Raji (cell line): ENCODE measurements around the gene TOP3A.

Experiments used
- POLR2A ChIP-seq: IDR thresholded peaks from 2 replicates; pipeline ENCODE4 v1.6.1; 2011; ENCODE audit warnings: low read depth, low read length, control low read depth; ENCODE audit not compliant: insufficient read depth

TOP3A gene

DNA sequence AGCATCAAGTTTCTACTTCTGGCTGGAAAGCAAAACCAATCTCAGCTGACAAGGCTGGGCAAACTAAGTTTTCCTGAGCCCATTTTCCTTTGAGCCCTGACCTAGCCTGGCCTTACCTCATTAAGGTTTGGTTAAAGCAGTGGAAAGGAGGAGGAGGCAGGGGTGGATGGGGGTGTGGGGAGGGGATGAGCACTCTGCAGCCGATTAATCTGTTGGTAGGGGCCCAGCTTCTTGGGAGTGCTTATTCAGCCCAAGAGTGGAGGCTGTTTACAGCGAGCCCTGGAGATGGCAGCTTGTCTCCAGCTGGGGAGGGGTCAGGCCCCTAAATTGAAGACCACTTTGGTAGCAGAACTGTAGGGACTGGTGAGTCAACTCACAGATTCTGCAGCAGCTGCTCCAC, 12.3 kb upstream of the TOP3A start:
- no peak for TF ChIP-seq POLR2A

DNA sequence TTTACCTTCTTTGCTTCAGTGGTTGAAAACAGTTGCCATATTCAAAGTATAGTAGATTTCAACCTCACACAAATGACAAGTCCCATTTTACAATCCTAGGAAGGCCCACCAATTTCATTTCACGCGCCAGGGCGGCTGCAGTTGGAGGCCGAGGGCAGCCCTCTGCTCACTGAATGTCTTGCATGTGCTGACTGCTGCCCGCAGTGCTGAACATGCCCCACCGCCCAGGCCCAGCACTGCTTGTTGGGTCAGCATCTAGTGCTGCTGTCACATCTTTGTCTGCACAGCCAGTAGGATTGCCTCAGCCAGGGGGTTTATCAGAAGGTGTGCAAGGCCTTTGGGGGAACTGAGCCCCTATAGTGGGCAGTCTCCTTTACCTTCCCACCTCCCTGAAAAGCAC, 11.8 kb upstream of the TOP3A start:
- TF ChIP-seq POLR2A: no peak

DNA sequence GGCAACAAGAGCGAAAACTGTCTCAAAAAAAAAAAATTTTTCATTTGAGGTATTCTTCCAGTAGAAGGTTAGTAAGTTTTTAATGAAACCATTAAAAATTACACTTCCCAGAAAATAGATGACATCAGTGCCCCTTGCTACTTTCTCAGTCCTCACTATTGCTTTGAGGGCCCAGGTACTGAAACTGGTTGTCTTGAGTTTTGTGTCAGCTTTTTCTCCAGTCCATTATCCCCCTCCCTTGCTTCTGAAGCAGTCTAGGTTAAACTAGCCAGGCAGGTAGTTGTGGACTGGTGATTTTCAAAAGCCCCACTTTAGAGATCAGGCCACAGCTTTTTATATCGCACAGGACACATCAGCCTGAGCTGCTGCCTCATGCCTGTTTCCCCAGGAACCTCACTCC, 11.2 kb upstream of the TOP3A start:
- TF ChIP-seq POLR2A: no peak

GRCh38 chr17:18324140-18325050, 9.6 kb upstream of the TOP3A start:
- TF ChIP-seq POLR2A: no peak

DNA sequence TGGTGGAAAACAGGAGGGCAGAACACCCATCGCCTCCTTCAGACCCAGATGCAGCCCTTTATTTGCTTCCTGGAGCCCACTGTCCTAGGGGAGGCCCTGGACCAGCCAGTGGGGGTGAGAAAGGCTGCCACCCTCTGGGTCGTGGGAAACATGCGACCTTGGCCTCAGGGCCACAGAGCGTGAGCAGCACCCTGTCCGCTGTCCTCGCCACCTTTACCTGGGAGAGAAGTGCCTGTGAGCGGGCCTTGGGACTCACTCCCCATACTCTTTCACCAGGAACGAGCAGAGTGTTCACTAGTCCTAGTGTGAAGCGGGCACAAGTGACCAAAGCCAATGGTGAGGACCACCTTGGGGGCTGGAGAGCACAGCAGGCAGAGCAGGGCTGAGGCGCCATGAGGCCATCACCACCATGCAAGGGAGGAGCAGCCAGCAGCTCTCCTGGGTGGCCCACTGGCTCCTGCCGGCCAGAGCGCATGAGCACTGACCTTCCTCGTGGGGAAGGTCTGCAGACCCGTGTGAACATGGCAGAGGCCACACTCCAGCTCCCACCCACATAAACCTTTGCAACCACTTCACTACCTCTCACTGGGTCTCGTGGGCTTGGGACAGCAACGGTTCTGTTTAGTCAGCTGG, 8.8 kb upstream of the TOP3A start:
- no peak for TF ChIP-seq POLR2A

DNA sequence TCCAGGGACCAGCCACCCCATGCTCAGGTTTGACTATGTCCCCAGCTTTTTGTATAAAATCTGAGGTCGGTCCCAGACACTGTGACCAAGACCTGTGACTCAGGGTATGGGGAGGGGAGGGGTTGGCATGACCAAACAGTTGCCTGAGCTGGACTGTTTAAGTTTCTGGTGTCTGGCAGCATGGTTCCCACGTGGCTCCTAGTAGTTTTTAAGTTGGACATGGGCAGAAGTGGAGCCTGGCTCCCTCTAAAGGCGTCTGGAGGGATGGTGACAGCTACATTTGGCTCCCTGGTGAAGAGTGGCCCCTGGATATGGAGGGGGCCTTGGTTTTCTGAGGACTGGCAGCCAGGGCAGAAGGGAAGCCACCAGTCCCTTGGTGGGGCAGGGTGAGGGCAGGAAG, 8.2 kb upstream of the TOP3A start:
- TF ChIP-seq POLR2A: no peak

DNA sequence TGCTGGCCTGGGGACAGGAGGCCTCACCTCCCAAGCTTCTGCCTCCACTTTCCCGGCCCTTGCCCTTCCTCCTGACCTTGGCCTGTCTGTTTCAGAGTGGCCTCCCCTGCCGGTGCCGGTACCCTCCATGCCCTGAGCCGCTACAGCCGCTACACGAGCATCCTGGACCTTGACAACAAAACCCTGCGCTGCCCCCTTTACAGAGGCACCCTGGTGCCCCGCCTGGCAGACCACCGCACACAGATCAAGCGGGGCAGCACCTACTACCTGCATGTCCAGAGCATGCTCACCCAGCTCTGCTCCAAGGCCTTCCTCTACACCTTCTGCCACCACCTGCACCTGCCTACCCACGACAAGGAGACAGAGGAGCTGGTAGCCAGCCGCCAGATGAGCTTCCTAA, 7.7 kb upstream of the TOP3A start:
- TF ChIP-seq POLR2A: no peak

DNA sequence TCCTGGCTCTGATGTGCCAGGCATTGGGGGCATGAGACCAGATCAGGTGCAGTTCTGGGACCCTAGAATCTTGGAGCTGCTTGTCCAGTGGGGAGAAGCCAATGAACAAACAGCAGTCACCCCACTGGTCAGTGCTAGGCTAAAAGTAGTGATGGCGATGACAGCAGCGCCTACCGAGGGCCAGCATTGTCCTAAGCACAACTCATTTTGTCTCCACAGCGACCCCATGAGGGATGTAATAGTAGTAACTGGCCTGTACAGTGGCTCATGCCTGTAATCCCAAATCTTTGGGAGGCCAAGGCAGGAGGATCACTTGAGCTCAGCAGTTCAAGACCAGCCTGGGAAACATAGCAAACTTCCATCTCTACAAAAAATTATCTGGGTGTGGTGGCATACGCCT, 6.5 kb upstream of the TOP3A start:
- no peak for TF ChIP-seq POLR2A

DNA sequence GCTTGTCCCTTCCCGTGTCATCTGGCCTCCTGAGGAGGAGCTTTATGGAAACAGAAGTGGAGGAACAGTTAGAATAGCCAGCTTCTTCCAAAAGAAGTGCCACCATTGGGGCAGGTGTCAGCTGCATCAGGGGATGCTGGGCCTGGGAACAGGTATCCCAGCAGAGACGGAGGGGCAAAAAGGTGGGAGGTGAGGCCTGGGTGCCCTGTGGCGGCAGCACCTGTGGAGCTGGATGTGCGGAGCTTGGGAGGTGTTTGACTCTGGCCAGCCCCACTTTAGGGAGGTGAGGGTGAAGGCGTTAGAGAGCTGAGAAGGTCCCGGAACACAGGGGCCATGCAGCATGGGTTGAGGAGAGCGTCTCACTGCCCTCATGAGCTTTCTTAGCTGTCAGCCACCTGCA, 5.5 kb upstream of the TOP3A start:
- TF ChIP-seq POLR2A: no peak

- TF ChIP-seq POLR2A: no peak
These were observed 4.9 kb upstream of the TOP3A start for GRCh38 chr17:18319604-18320256.

GRCh38 chr17:18318771-18319450, 4.1 kb upstream of the TOP3A start:
- TF ChIP-seq POLR2A: no peak

DNA sequence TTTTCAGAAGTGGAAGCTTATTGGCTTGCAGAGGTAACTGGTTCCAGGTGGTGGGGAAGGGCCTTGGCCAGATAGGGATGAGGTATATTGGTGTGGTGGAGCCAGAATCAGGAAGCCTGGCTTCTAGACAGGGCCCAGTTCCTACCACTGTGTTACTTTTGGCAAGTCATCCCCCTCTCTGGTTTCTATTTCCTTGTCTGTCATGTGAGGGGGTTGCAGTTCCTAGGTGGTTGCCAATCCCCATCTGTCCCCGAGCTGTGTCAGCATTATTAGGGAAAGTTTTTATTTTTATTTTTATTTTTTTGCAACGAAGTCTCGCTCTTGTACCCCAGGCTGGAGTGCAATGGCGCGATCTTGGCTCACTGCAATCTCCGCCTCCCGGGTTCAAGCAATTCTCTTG, 3.3 kb upstream of the TOP3A start:
- no peak for TF ChIP-seq POLR2A

DNA sequence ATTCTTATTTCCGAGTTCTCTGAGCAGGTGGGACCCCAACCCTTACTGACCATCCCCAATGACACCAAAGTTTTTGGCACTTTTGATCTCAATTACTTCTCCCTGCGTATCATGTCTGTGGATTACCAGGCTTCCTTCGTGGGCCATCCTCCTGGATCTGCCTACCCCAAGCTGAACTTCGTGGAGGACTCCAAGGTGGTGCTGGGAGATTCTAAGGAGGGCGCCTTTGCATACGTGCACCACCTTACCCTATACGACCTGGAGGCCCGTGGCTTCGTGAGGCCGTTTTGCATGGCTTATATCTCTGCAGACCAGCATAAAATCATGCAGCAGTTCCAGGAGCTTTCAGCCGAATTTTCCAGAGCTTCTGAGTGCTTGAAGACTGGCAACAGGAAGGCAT, 1.2 kb upstream of the TOP3A start:
- no peak for TF ChIP-seq POLR2A

- no peak for TF ChIP-seq POLR2A
These were observed 748 bp upstream of the TOP3A start for GRCh38 chr17:18315562-18315922.

DNA sequence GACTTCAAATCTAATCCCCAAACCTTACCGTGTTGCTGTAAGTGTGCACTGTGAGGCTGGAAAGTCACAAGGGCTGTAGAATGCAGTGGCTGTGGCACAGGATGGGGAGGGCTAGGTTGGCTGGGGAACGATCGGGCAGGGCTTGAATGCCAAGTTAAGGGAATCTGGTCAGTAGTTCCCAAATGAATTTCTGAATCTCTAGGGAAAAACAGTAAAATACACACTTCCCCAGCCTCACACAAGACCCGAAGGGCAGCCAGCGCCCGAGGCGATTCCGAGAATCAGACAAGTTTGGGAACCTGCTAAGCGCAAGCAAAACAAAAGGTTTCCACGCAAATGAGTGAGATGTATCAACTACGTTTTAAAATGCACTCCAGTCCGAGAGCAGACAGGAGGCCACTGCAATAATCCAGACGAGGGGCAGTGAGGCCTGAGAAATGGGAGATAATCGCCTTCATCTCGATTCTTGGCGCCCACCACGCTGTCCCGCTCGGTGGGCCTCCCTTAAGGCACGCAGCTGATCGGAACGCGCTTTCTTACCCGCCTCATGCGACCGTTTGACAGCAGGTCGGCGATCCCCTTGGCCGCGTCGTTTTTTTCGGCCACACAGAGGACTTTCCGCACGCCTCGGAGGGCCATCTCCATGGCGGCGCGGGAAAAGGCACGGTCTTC, 599 bp downstream of the TOP3A start:
- TF ChIP-seq POLR2A: no peak
